ENCODE data around the gene USP48.

Gene USP48

DNA sequence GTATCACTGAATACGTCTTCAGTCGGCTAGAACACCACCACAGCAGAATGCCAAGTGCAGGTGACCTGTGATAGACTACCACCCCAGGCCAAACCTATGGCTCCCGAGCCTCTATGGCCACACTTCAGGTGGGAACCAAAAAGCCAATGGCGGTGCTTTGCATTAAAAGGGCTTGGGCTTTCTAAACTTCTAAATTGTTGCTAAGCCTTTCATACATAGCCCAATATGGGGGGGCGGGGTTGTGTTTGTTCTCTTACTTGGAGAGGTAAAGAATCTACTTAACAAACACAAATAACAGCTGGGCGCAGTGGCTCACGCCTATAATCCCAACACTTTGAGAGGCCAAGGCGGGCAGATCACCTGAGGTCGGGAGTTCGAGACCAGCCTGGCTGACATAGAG, 19.7 kb downstream of the USP48 start:
- no peak for TF ChIP-seq CTCF (IDR thresholded peaks at IDR 0.05)
- no peak overlapping the region for H3K4me3 ChIP-seq
- DNase-seq (ENCODE audit: low spot score) = no peak
- H3K27ac ChIP-seq = no peak overlapping the region

- DNase-seq (ENCODE audit: low spot score) = no peak
- TF ChIP-seq CTCF (IDR thresholded peaks at IDR 0.05) = no peak
- no peak overlapping the region for H3K27ac ChIP-seq
These were observed 20.9 kb downstream of the USP48 start for GRCh38 chr1:21762022-21762404.

DNA sequence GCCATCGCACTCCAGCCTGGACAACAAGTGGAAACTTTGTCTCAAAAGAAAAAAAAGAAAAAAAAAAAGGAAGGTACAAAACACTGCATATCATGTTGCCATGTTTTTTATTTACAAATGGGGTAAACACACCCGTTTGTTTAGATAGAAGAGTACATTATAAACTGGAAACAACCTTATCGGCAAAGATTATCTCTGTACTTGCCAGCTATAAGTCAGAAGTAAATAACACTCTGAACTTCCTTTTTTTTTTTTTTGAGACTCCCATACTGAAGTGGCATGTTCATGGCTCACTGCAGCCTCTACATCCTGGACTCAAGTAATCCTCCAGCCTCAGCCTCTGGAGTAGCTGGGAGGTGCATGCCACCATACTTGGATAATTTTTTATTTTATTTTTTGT, 21.9 kb downstream of the USP48 start:
- Histone ChIP-seq H3K27ac (no peak overlapping the region), H3K4me3 (no peak overlapping the region)
- no peak for TF ChIP-seq CTCF (IDR thresholded peaks at IDR 0.05)
- no peak for DNase-seq (ENCODE audit: low spot score)

More at GRCh38 chr1:21762022-21762404, 20.9 kb downstream of the USP48 start:
- H3K4me3 ChIP-seq = no peak overlapping the region

GRCh38 chr1:21759818-21760217, 23.1 kb downstream of the USP48 start:
- no peak overlapping the region for H3K27ac ChIP-seq
- no peak for DNase-seq (ENCODE audit: low spot score)
- H3K4me3 ChIP-seq = no peak overlapping the region
- no peak for TF ChIP-seq CTCF (IDR thresholded peaks at IDR 0.05)

- DNase-seq (ENCODE audit: low spot score) = no peak
- no peak for TF ChIP-seq CTCF (IDR thresholded peaks at IDR 0.05)
- H3K4me3 ChIP-seq = no peak overlapping the region
- no peak overlapping the region for H3K27ac ChIP-seq
These were observed 23.8 kb downstream of the USP48 start for GRCh38 chr1:21759182-21759581.

- DNase-seq (ENCODE audit: low spot score) = no peak
- H3K27ac ChIP-seq = no peak overlapping the region
- no peak for TF ChIP-seq CTCF (IDR thresholded peaks at IDR 0.05)
- no peak overlapping the region for H3K4me3 ChIP-seq
These were observed 24.3 kb downstream of the USP48 start for GRCh38 chr1:21758614-21759013.

DNA sequence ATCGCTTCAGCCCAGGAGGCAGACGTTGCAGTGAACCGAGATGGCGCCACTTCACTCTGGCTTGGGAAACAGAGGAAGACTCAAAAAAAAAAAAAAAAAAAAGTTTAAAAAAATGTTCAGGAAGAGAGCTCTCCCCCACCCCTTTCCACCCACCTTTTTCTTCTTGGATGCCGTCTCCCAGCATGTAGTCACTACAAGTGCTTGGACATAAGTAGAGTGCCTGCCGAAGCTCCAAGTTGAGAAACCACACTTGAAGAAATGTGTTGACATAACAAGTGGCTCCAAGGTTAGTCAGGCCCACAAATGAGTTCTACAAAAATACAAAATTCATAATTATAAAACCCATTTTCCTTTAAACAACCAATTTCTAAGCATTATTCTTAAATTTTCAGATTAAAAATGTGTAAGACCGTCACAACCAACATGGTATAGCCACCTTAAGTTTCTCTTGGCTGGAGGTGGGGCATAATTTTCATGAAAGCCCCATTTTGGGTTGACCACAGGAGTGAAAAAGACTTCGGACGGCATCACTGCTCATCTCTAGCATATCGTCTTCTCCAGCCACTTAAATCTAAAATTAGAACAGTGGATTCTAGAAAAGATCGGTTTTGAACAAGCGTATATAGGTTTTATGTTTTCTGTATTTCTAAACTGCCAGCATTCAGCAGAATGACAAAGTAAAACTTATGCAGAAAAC, 26.4 kb downstream of the USP48 start:
- no peak for TF ChIP-seq CTCF (IDR thresholded peaks at IDR 0.05)
- DNase-seq (ENCODE audit: low spot score) = no peak
- no peak overlapping the region for H3K27ac ChIP-seq
- H3K4me3 ChIP-seq = no peak overlapping the region
